ENCODE data around the gene CELF4. TPM values are rescaled to one million over a fixed set of nuclear protein-coding genes. Genes with fewer than 3 reads are reported as not detected.

CELF4 gene
- total RNA-seq: not detected

GRCh38 chr18:37565101-37565976 is at the start of gene CELF4:
Gene CELF4, minus strand, starts transcription at chr18:37565798.
- no peak for DNase-seq

DNA sequence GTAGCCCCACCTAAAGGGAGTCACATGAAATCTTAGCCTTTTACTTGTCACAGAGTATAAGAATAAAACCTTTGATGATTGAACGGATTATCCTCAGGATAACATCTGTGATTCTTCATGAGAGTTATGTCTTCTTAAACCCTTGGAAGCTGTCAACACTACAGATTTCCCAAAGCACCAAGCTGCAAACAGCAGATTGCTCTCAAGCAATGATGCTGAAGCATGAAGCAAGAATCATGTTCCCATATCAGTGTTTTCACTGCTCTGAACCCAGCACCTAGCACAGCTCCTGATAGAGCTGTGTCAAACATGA is 47.6 kb upstream of the CELF4 start:
- DNase-seq: no peak

DNA sequence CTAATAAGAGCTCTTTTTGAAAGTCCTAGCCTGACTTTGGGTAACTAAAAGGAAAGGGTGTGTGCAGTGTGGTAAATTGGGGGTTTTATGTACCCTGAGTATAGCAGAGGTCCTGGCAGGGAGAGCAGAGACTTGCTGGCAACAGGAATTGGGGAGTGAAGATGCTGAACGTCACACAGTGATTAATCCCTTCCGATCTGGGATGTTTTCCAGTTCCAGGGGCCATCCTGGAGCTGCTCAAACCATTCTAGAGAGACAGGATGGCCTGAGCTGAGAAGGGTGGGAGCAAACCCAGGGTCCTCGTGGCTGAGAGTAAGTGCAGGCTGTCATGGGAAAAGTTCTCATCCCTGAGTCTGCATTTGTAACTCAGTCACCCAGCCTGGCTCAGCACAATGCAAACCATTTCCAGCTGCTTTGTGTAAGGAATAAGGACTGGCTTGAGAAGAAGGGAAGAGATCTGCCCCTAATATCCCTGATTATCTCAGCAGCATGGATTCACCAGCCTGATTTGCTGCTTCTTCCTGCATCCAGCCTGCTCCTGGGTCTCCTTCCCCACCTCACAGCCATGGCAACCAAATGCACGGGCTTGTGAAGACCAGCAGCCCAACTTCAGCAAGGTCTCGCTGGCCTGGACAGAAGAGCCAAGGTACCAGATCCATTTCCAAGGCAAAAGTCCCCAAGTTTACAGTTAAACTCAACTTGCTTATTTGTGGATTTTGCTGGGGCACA is 47.1 kb upstream of the CELF4 start:
- no peak for DNase-seq

DNA sequence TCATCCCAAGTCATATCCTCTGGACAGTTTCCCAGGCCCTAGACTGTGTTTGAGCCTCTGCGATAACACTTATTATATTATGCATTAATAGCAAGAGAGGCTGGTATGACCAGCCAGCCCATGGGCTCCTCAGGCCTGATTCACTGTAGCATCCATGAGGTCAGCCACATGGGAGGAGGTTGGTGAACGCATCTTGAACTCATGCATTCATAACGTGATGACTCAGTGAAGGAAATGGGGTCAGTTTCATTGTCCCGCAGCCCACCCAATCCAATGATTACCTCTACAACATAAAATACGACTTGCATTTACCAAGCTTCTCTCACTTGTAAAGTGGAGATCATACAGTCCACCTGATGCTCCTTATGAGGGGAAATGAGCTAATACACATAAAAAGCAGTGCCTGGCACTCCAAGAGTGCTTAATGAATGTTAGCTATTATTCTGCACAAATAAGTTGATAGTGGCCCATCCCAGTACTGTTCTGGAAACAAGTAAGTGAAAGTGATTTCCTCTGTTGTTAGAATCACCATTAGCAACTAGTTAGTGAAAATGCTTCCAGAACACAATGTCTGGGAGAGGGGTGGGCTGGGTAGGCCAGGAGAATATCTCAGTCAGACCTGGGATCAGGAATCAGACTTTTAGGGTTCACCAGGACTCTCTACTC is 46.1 kb upstream of the CELF4 start:
- no peak for DNase-seq

- DNase-seq: no peak
Measured at GRCh38 chr18:37608876-37609275, 43.3 kb upstream of the CELF4 start.

DNA sequence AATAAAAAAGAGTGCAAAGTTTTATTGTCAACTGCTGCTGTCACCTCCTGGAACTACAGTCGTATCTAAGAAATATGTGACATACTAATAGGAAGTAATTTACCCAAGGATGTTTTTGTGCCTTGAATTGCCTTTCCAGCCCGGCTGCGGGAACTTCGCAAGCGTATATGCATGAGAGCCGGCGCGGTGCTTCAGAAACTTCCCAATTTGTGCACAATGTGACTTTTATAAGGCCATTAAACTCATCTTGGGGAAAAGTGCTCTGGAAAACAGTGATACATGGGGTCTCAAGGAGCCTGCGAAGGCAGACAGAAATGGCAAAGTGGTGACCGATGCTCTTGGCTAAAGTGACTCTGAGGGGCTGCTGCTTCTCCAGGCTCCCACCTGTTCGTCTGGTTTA is 41.7 kb upstream of the CELF4 start:
- no peak for DNase-seq

DNA sequence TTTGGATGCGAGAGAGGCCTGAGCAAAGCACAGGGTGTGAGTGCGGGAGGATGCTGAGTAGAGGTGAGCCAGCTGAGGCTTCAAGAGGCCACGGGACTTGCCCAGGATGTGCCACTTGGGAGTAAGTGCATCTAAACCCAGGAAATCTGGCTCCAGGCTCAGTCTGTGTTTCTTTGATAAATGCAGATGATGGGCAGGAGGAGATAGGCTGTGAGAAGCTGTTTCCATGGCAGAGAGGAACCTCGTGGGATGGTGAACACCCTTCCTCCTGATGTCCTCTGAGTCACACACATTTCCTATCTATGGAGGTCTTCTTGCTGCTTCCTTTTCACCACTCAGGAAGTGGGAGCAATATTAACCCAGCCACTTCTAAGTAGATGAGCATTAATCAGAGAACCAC is 38.4 kb upstream of the CELF4 start:
- no peak for DNase-seq

DNA sequence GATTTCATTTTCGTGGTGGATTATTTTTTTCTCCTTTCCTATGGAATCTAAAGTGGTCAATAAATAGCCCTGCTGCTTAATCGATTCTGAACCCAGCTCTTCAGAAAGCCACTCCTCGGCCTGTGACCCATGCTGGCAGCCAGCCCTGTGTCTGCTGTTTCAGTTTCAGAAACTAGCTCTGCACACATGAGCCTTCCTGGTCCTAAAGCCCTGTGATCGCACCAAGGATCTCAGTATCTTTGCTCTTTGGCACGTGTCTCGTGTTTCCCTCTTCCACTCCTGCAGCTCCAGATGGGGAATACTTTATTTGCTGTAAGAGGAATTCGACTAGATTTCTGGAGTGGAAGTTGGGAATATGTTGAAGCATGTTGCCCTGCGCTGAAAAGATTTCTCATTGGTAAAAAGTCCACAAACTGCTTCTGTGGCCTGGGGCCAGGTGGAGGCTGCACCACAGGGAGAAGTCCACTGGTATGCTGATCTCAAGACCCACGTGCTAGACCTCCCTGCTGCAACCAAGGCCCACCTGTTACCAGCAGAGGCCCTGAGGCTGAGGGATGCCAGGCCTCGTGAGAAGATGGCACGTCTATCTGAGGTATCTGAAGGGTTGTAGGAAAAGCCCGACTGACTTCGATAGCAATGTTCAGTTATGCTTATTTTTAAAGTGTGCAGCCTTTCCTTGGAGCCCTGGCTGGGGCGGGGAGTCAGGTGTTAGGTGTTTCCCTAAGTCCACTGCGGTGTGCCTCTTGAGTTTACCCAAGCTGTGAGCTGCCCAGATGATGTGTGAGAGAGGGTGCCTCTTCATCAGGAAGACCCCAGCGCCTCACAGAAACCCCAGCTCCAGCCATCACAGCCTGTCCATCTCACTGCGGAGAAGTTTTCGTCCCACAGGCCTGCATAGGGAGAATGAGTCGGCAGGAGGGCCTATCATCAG is 33.6 kb upstream of the CELF4 start:
- no peak for DNase-seq

DNA sequence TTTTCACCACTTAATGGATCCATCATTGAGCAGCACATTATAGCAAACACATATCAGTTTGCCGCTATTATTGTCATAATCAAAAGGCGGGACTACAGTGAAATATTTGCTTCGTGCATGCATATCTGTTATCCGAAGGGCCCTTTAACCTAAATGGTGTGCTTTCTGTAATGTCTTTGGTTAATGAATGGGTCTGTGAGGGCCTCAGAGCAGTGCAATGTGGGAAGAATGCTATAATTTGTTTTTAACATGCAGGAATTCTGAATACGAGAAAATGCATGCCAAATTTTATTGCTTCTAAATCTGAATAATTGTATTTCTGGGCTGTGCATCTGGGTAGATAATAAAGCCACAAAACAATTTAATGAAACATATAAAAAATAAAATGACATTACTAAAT is 32.8 kb upstream of the CELF4 start:
- DNase-seq: no peak

DNA sequence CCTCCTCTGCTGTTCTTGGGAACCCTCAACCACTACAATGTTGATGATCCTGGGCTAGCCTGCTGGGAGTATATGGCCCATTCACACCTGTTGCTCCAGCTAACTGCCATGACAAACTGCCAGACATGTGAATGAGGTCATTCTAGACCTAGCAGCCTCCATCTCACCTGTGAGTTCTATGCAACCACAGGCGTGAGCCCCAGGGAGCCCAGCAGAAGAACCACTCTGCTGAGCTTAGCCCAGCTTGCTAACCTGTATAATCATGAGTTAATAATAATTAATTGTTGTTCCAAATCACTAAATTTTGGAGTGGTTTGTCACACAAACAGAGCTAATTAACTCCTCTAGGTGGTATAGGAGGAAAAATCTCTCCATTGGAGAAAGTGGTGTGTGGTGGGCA is 24.7 kb upstream of the CELF4 start:
- DNase-seq: no peak

- no peak for DNase-seq
Measured at GRCh38 chr18:37588289-37588688, 22.7 kb upstream of the CELF4 start.

DNA sequence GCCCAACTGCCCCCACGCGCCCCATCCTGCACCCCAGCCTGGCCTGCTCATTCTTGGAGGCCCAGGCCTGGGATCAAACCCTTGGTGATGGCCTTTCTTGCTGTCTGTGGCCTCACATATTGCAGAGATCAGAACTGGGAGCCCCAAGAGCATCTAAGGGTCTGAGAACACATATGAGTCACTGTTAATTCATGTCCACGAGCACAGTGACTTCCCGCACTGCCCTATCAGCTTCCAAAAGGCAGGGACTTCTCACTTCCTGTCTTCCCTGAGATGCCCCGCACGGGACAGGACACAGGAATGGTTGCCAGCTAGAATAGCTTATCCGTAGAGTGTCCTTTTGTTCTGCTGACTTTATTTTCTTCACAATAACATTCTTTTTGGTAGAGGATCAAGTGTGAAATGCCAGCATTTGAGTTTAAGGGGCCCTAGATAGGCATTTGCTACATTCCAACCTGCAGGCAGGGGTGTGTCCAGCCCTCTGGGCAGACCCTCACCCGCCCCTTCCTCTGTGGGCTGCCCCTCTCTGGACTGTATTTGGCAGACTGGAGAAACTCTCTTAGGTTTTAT is 21.1 kb upstream of the CELF4 start:
- no peak for DNase-seq

GRCh38 chr18:37584952-37585695 is 19.5 kb upstream of the CELF4 start:
- DNase-seq: no peak

GRCh38 chr18:37584217-37584616 is 18.6 kb upstream of the CELF4 start:
- no peak for DNase-seq

GRCh38 chr18:37582261-37582660 is 16.7 kb upstream of the CELF4 start:
- DNase-seq: no peak

- no peak for DNase-seq
Measured at GRCh38 chr18:37578886-37579513, 13.4 kb upstream of the CELF4 start.

DNA sequence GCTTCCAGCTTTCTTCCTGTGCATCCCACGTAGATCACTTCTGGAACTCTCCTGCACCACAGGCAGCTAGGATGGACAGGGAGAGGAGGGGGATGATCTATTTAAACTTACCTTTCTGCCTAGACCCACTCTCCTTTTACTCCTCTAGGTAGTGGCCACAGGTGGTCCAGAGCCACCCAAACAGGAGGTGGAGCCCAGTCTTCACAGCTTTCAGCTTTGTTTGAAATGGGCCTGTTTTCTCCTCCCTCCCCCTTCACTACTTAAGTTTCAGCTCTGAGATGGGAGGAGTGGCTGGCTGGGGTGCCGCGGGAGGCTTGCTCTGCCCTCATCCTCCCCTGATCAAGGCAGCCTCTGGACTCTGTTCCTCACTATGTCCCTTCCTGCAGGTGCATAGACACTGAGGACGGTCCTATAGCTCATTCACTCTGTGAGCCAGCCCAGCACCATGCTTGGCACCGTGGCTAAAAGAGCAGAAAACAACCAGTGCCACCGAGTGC is 12.6 kb upstream of the CELF4 start:
- DNase-seq: no peak

GRCh38 chr18:37577051-37577611 is 11.5 kb upstream of the CELF4 start:
- DNase-seq: no peak

DNA sequence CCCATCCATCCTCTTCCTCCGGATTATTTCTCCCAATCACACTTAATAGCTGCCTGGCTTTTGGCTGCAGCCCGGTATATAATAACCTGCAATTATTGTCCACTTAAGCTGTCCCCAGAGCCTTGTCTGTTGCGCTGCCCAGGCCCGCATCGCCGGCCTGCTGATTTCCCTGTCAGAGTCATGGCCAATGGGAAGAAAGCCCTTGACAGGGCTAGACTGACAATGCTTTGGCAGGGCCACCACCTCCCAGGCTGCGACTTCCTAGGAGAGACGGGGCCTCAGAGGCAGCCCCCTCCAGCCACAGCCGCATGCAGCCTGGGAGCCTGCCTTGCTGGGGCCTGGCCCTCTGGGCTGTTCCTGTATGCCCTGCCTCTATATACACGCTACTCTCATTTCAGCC is 10.0 kb upstream of the CELF4 start:
- no peak for DNase-seq

DNA sequence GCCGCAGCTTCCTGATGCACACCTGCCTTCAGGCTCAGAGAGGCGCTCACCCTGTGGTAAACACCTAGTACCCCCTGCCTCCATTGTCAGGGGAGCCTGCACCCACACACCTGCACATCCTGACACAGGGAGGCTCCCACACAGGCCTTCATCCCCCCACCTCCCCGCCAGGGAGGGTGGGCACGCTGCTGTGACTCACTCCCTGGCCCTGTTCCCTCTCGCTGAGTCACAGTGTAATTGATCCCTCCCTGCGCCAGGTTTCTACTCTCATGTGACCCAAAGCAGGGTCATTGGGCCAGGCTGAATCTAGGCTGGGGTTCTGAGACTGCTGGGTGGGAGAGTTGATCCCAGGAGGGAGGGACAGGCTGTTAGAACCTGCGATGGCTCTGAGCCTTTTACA is 8.5 kb upstream of the CELF4 start:
- DNase-seq: no peak

DNA sequence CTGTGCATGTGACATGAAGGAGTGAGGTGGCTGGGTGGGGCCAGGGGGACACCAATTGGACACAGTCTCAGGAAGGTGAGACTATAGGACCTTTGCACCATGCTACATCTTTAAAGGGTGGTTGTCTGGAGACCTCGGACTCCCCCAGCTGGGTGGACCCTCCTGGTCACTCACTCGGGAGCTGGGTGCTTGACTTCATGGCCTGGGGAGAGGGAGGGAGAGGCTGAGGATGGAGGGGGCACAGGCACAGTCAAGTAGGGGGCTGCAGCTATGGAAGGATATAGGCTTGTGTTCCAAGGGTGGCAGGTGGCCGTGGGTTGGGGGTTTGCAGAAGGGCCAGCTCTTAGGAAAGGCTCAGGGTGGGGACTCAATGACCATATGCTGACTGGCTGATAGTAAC is 7.1 kb upstream of the CELF4 start:
- DNase-seq: no peak

Measured in effector CD4-positive, alpha-beta T cell (primary cell).